ENCODE measurements around the gene HOXA5.

The HOXA5 gene

DNA sequence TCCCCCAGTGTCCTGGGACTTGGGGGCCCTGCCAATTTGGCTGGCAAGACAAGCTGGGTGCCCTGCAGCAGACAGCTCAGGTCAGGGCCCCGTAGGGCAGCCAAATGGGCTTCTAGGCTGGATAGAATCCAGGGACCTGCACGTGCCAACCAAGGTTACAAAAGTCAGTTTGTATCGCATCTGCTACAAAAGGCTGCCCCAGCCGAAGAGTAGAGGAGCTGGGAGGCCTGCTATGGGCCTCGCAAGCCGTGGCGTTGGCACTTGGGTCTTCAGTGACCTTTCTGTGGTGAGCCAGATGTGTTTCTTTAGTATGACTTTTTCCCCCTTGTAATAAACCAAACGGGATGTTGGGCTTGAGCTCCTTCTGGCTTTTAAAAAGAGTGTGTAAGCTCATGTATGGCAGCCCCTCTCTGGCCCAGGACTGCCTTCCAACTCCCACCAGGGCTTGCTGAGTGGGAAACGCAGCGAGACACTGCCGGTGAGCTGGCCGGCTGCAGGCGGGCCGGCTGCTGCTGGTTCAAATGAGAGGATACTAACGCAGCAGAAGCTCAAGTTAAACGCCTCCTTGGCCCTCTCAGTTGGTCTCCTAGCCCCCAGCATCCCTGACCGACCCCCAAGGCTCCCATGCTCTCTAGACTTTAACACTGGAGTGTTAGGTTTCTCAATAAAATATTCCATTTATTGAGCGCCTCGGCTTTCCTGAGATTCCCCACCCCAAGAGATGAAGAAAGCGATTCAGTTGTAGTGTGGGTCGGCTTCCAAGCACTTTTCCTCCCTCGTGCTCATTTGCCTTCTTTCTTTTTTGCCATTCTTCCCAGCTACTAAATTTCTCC lies 33.7 kb upstream of the HOXA5 start:
- no peaks in the 10 kb centered on the region for H3K4me1 ChIP-seq (ENCODE audit: insufficient read depth, low read length)
- H3K9me3 ChIP-seq (ENCODE audit: control insufficient read depth, insufficient read depth, low read length), result no peaks in the 10 kb centered on the region
- no peaks in the 10 kb centered on the region for H3K36me3 ChIP-seq (ENCODE audit: insufficient read depth, low read length)
- no peak overlapping the region for H3K9ac ChIP-seq (ENCODE audit: low read depth, low read length)

- no peaks in the 10 kb centered on the region for H3K9me3 ChIP-seq (ENCODE audit: control insufficient read depth, insufficient read depth, low read length)
- peaks cover 5% of the 10 kb centered on the region; the same call in 1 of the 2 replicates for H3K4me1 ChIP-seq (ENCODE audit: insufficient read depth, low read length)
- H3K9ac ChIP-seq (ENCODE audit: low read depth, low read length), result no peak overlapping the region
- no peaks in the 10 kb centered on the region for H3K36me3 ChIP-seq (ENCODE audit: insufficient read depth, low read length)
These were observed 33.0 kb upstream of the HOXA5 start for GRCh38 chr7:27176524-27176845.

GRCh38 chr7:27175626-27176523 lies 32.4 kb upstream of the HOXA5 start:
- Histone ChIP-seq H3K4me1 (ENCODE audit: insufficient read depth, low read length) (peaks cover 6% of the 10 kb centered on the region; the same call in 1 of the 2 replicates), H3K36me3 (ENCODE audit: insufficient read depth, low read length) (no peaks in the 10 kb centered on the region), H3K9ac (ENCODE audit: low read depth, low read length) (no peak overlapping the region; the same call in 1 of the 2 replicates), H3K9me3 (ENCODE audit: control insufficient read depth, insufficient read depth, low read length) (no peaks in the 10 kb centered on the region)

GRCh38 chr7:27174874-27175625 lies 31.6 kb upstream of the HOXA5 start:
- Histone ChIP-seq H3K4me1 (ENCODE audit: insufficient read depth, low read length) (peaks cover 6% of the 10 kb centered on the region; the same call in 1 of the 2 replicates), H3K9me3 (ENCODE audit: control insufficient read depth, insufficient read depth, low read length) (no peaks in the 10 kb centered on the region), H3K9ac (ENCODE audit: low read depth, low read length) (no peak overlapping the region), H3K36me3 (ENCODE audit: insufficient read depth, low read length) (no peaks in the 10 kb centered on the region)

DNA sequence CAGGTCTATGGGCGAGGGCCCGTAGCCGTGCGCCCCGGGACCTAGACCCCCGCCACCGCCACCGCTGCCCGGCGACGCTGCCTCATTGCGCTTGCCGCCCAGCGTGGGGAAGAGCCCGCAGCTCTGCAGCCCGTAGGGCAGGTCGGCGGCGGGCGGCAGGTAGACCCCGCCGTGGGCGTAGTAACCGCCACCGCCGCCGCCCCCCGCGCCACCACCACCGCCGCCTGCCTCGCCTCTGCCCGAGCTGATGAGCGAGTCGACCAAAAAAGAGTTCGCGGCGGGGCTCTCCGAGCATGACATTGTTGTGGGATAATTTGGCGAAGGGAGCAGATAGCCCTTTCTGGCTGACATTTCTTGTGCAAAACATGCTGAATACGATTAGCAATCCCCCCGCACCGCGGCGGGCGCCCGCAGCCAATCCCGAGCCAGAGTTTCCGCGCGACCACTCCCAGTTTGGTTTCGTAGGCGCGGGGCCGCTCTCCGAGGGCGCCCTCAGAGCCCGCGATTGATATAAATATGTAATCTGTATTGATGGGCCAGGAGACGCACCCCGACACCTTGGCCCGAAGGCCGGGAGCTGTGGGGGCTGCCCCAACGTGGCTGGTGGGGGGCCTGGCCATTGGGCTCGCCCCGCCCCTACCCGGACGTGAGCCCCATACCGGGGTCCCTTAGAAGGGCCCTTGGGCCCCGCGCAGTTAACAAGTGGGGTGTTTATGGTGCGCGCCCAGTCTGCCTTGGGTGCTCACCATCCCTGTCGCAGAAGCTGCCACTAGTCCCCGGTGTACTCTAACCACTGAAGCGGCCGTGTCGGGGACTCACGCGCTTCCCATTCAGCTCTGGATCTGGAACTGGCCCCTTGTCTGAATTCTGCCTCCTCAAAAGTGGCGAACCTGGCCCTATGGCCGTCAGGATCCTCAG lies 30.7 kb upstream of the HOXA5 start, which contains the start of gene HOXA10:
Gene HOXA10, minus strand, starts transcription at position 365 of the 918 bp plus-strand sequence. Its CDS starts 14 bp downstream, at position 351.
- H3K9me3 ChIP-seq (ENCODE audit: control insufficient read depth, insufficient read depth, low read length), result no peaks in the 10 kb centered on the region
- no peaks in the 10 kb centered on the region for H3K36me3 ChIP-seq (ENCODE audit: insufficient read depth, low read length)
- H3K9ac ChIP-seq (ENCODE audit: low read depth, low read length), result no peak within 1 kb of the TSS; the same call in 1 of the 2 replicates
- peaks cover 6% of the 10 kb centered on the region; the same call in 1 of the 2 replicates for H3K4me1 ChIP-seq (ENCODE audit: insufficient read depth, low read length)

- Histone ChIP-seq H3K4me1 (ENCODE audit: insufficient read depth, low read length) (peaks cover 6% of the 10 kb centered on the region; the same call in 1 of the 2 replicates), H3K9ac (ENCODE audit: low read depth, low read length) (no peak overlapping the region; the same call in 1 of the 2 replicates), H3K9me3 (ENCODE audit: control insufficient read depth, insufficient read depth, low read length) (no peaks in the 10 kb centered on the region), H3K36me3 (ENCODE audit: insufficient read depth, low read length) (no peaks in the 10 kb centered on the region)
These were observed 30.1 kb upstream of the HOXA5 start for GRCh38 chr7:27173511-27173955.

- Histone ChIP-seq H3K4me1 (ENCODE audit: insufficient read depth, low read length) (peaks cover 6% of the 10 kb centered on the region; the same call in 1 of the 2 replicates), H3K9ac (ENCODE audit: low read depth, low read length) (peak overlapping the region; percentile 6; the same call in 1 of the 2 replicates), H3K9me3 (ENCODE audit: control insufficient read depth, insufficient read depth, low read length) (no peaks in the 10 kb centered on the region), H3K36me3 (ENCODE audit: insufficient read depth, low read length) (no peaks in the 10 kb centered on the region)
These were observed 29.5 kb upstream of the HOXA5 start for GRCh38 chr7:27172823-27173510.

GRCh38 chr7:27172315-27172774 lies 28.9 kb upstream of the HOXA5 start:
- no peak overlapping the region for H3K9ac ChIP-seq (ENCODE audit: low read depth, low read length)
- H3K9me3 ChIP-seq (ENCODE audit: control insufficient read depth, insufficient read depth, low read length), result no peaks in the 10 kb centered on the region
- H3K4me1 ChIP-seq (ENCODE audit: insufficient read depth, low read length), result peaks cover 6% of the 10 kb centered on the region; the same call in 1 of the 2 replicates
- no peaks in the 10 kb centered on the region for H3K36me3 ChIP-seq (ENCODE audit: insufficient read depth, low read length)

GRCh38 chr7:27171637-27172314 lies 28.3 kb upstream of the HOXA5 start:
- H3K9ac ChIP-seq (ENCODE audit: low read depth, low read length), result no peak overlapping the region
- no peaks in the 10 kb centered on the region for H3K9me3 ChIP-seq (ENCODE audit: control insufficient read depth, insufficient read depth, low read length)
- no peaks in the 10 kb centered on the region for H3K36me3 ChIP-seq (ENCODE audit: insufficient read depth, low read length)
- H3K4me1 ChIP-seq (ENCODE audit: insufficient read depth, low read length), result peaks cover 7% of the 10 kb centered on the region; the same call in 1 of the 2 replicates

GRCh38 chr7:27171325-27171636 lies 27.8 kb upstream of the HOXA5 start:
- H3K9me3 ChIP-seq (ENCODE audit: control insufficient read depth, insufficient read depth, low read length), result no peaks in the 10 kb centered on the region
- no peak overlapping the region for H3K9ac ChIP-seq (ENCODE audit: low read depth, low read length)
- H3K4me1 ChIP-seq (ENCODE audit: insufficient read depth, low read length), result peaks cover 9% of the 10 kb centered on the region; the same call in 1 of the 2 replicates
- no peaks in the 10 kb centered on the region for H3K36me3 ChIP-seq (ENCODE audit: insufficient read depth, low read length)

GRCh38 chr7:27170426-27171324 lies 27.2 kb upstream of the HOXA5 start:
- Histone ChIP-seq H3K4me1 (ENCODE audit: insufficient read depth, low read length) (peaks cover 9% of the 10 kb centered on the region; the same call in 1 of the 2 replicates), H3K9me3 (ENCODE audit: control insufficient read depth, insufficient read depth, low read length) (no peaks in the 10 kb centered on the region), H3K9ac (ENCODE audit: low read depth, low read length) (no peak overlapping the region), H3K36me3 (ENCODE audit: insufficient read depth, low read length) (no peaks in the 10 kb centered on the region)

Data from ES-I3 (cell line).